ENCODE results near the gene ADGB. TPM values are rescaled to one million over a fixed set of nuclear protein-coding genes. Genes with fewer than 3 reads are reported as not detected.
"Not testable (repeated sequence)": the region's sequence is repeated elsewhere in the genome, so short reads cannot be mapped to it uniquely, and the experiment has no call there.

Gene ADGB
- total and polyA plus RNA-seq, 4 donors: 1.4 to 9.7 (median 5.5) TPM

GRCh38 chr6:146803601-146804000, 204.8 kb downstream of the ADGB start:
- WGBS, 2 donors: 63 to 86% methylated on average over 22 of the region's 22 CpGs
- ATAC-seq (ENCODE audit: insufficient read depth, low FRiP score) (peak; percentile 69), DNase-seq (peak in 2 of 3 donors; percentile 5 to 17)
- Histone ChIP-seq H3K9ac (ENCODE audit: insufficient read depth in 1 of 2, low read length in 2 of 2) (no peak overlapping the region), H3K4me3 (no peak overlapping the region), H3K9me3 (ENCODE audit: control insufficient read depth in 4 of 4, insufficient read depth in 3 of 4, low read length in 3 of 4) (no peaks in the 10 kb centered on the region), H3K36me3 (ENCODE audit: control insufficient read depth in 4 of 4, insufficient read depth in 4 of 4, low read length in 4 of 4) (no peaks in the 10 kb centered on the region), H3K27ac (ENCODE audit: low read depth in 1 of 2, low read length in 1 of 2) (no peak overlapping the region), H3K27me3 (ENCODE audit: control insufficient read depth in 3 of 3, insufficient read depth in 3 of 3, low read length in 2 of 3) (no peaks in the 10 kb centered on the region), H3K4me1 (ENCODE audit: control insufficient read depth in 5 of 5, insufficient read depth in 5 of 5, low read length in 5 of 5) (no peaks in the 10 kb centered on the region)
- no peak for TF ChIP-seq CTCF (IDR thresholded peaks at IDR 0.05; ENCODE audit: control extremely low read depth, extremely low read depth)

GRCh38 chr6:146805546-146806325, 207.0 kb downstream of the ADGB start:
- no peak for TF ChIP-seq CTCF (IDR thresholded peaks at IDR 0.05; ENCODE audit: control extremely low read depth, extremely low read depth)
- no peak overlapping the region for H3K27ac ChIP-seq (ENCODE audit: low read depth in 1 of 2, low read length in 1 of 2)
- H3K4me3 ChIP-seq: no peak overlapping the region
- no peaks in the 10 kb centered on the region for H3K9me3 ChIP-seq (ENCODE audit: control insufficient read depth in 4 of 4, insufficient read depth in 3 of 4, low read length in 3 of 4)
- no peak overlapping the region for H3K9ac ChIP-seq (ENCODE audit: insufficient read depth in 1 of 2, low read length in 2 of 2)
- DNase-seq: no peak
- H3K36me3 ChIP-seq (ENCODE audit: control insufficient read depth in 4 of 4, insufficient read depth in 4 of 4, low read length in 4 of 4): no peaks in the 10 kb centered on the region
- ATAC-seq (ENCODE audit: insufficient read depth, low FRiP score): no peak
- 80 to 81% methylated on average over 2 of the region's 2 CpGs for WGBS, 2 donors
- H3K4me1 ChIP-seq (ENCODE audit: control insufficient read depth in 5 of 5, insufficient read depth in 5 of 5, low read length in 5 of 5): no peaks in the 10 kb centered on the region
- no peaks in the 10 kb centered on the region for H3K27me3 ChIP-seq (ENCODE audit: control insufficient read depth in 3 of 3, insufficient read depth in 3 of 3, low read length in 2 of 3)

- not testable (repeated sequence) for H3K9me3 ChIP-seq (ENCODE audit: control insufficient read depth in 4 of 4, insufficient read depth in 3 of 4, low read length in 3 of 4); ATAC-seq (ENCODE audit: insufficient read depth, low FRiP score)
- 93% methylated on average over 8 of the region's 9 CpGs for WGBS, 2 donors
These were observed 210.2 kb downstream of the ADGB start for GRCh38 chr6:146809014-146809413.

GRCh38 chr6:146812811-146813321, 214.1 kb downstream of the ADGB start:
- not testable (repeated sequence) for H3K4me3 ChIP-seq; DNase-seq; H3K36me3 ChIP-seq (ENCODE audit: control insufficient read depth in 4 of 4, insufficient read depth in 4 of 4, low read length in 4 of 4); H3K27ac ChIP-seq (ENCODE audit: low read depth in 1 of 2, low read length in 1 of 2); H3K9me3 ChIP-seq (ENCODE audit: control insufficient read depth in 4 of 4, insufficient read depth in 3 of 4, low read length in 3 of 4); H3K9ac ChIP-seq (ENCODE audit: insufficient read depth in 1 of 2, low read length in 2 of 2); H3K4me1 ChIP-seq (ENCODE audit: control insufficient read depth in 5 of 5, insufficient read depth in 5 of 5, low read length in 5 of 5); ATAC-seq (ENCODE audit: insufficient read depth, low FRiP score); H3K27me3 ChIP-seq (ENCODE audit: control insufficient read depth in 3 of 3, insufficient read depth in 3 of 3, low read length in 2 of 3)
- 74 to 80% methylated on average over 6 of the region's 6 CpGs for WGBS, 2 donors

More at GRCh38 chr6:146809014-146809413, 210.2 kb downstream of the ADGB start:
- DNase-seq; H3K27ac ChIP-seq (ENCODE audit: low read depth in 1 of 2, low read length in 1 of 2); H3K36me3 ChIP-seq (ENCODE audit: control insufficient read depth in 4 of 4, insufficient read depth in 4 of 4, low read length in 4 of 4); H3K9ac ChIP-seq (ENCODE audit: insufficient read depth in 1 of 2, low read length in 2 of 2); H3K27me3 ChIP-seq (ENCODE audit: control insufficient read depth in 3 of 3, insufficient read depth in 3 of 3, low read length in 2 of 3); H3K4me3 ChIP-seq; H3K4me1 ChIP-seq (ENCODE audit: control insufficient read depth in 5 of 5, insufficient read depth in 5 of 5, low read length in 5 of 5): not testable (repeated sequence)
